Ovary (tissue), 9 donors: Measurements from ENCODE around the gene ADGRB3. TPM values are rescaled to one million over a fixed set of nuclear protein-coding genes. Genes with fewer than 3 reads are reported as not detected.

Experiments
- DNase-seq, 5 donors: peaks; one replicate each; pipeline ENCODE4 v3.0.0-alpha.2; 2019 to 2020
- H3K27ac ChIP-seq, 2 donors: fragments of 200-600 bp; one replicate each; pipeline versions ENCODE4 v1.5.1 to v1.8.0; 2019 to 2022
- H3K27me3 ChIP-seq: fragments of 200-600 bp; one replicate; pipeline ENCODE4 v1.8.0; 2022
- H3K36me3 ChIP-seq: fragments of 200-600 bp; sonication (generic); one replicate; pipeline ENCODE4 v1.5.1; 2019
- H3K4me1 ChIP-seq: one replicate; pipeline ENCODE4 v1.8.1; 2013; ENCODE audit warnings: mild to moderate bottlenecking, moderate library complexity; ENCODE audit not compliant: insufficient read depth
- H3K4me3 ChIP-seq: fragments of 200-600 bp; sonication (generic); one replicate; pipeline ENCODE4 v1.5.1; 2017
- H3K9me3 ChIP-seq, 2 donors: fragments of 200-600 bp in 1 of 2; sonication (generic) in 1 of 2; one replicate each; pipeline versions ENCODE4 v1.5.1 to v1.8.1; 2013 to 2019; ENCODE audit warnings: mild to moderate bottlenecking in 1 of 2, moderate library complexity in 1 of 2
- EP300 ChIP-seq: sonication (generic); formaldehyde crosslinking; IDR thresholded peaks from one replicate; pipeline ENCODE4 v1.6.1; 2017; ENCODE audit warnings: antibody characterized with exemption
- POLR2A ChIP-seq: fragments of 450-650 bp; IDR thresholded peaks from one replicate; pipeline ENCODE4 v1.6.1; 2017; ENCODE audit warnings: antibody characterized with exemption, mild to moderate bottlenecking, moderate library complexity
- WGBS, 3 donors: extraction: QIAGEN DNeasy Blood & Tissue Kit in 1 of 3; methylation state at CpG; one replicate each; pipeline versions ENCODE4 v1.1.5 to v1.1.7; 2013 to 2017; 5-methylcytosine and 5-hydroxymethylcytosine counted together
- intact Hi-C, 4 donors: fragments of 100-400 bp; cut with DNase I; formaldehyde crosslinking; loops; one replicate each; pipeline versions ENCODE4 v1.11.0 to v1.15.1; 2022 to 2023
- polyA plus RNA-seq, 2 donors: library from polyadenylated mRNA; stranded (reverse); fragments of 200-250 nt in 1 of 2; fragments of 350-450 nt in 1 of 2; fragmentation: Illumina TruSeq in 1 of 2; extraction: RNeasy Lipid Tissue Mini Kit (QIAGEN cat#74804) in 1 of 2; gene quantifications; one replicate each; pipeline ENCODE4 v1.2.3, GENCODE V29; 2013 to 2014
- total RNA-seq, 7 donors: library from RNA; depleted of rRNA in 2 of 7; stranded (reverse); fragments of >200 nt in 2 of 7; fragmentation: NEBNext Ultra II Directional in 3 of 7; extraction: Animal tissue kit (Norgen Biotek cat#: 25700) in 3 of 7; gene quantifications; one replicate each; pipeline versions ENCODE4 v1.1.0 to v1.2.4, GENCODE V29; 2016 to 2023
- TF ChIP-seq, protein P1 (sequence below), 3 donors: fragments of 450-650 bp in 2 of 3; fragments of 200-600 bp in 1 of 3; IDR thresholded peaks; one replicate each; pipeline versions ENCODE4 v1.5.1 to v1.8.0; 2016 to 2022; ENCODE audit warnings: antibody characterized with exemption in 3 of 3, mild to moderate bottlenecking in 1 of 3
- donor health status: DM: no; HTN: no; CAD: no; lungs with moderate emphysema.
- donor health status: DM: no; HTN: no; CAD: no.
- donor health status: Bipolar disorder and iron deficiency.
- donor health status: DM: yes; HTN: yes; CAD: no.
- donor health status: DM: no; HTN: no; CAD: no.
- donor health status: DM: yes; HTN: yes; CAD: no.

The ADGRB3 gene
- total and polyA plus RNA-seq, 9 donors = 0.28 to 3.0 (median 1.4) TPM

DNA sequence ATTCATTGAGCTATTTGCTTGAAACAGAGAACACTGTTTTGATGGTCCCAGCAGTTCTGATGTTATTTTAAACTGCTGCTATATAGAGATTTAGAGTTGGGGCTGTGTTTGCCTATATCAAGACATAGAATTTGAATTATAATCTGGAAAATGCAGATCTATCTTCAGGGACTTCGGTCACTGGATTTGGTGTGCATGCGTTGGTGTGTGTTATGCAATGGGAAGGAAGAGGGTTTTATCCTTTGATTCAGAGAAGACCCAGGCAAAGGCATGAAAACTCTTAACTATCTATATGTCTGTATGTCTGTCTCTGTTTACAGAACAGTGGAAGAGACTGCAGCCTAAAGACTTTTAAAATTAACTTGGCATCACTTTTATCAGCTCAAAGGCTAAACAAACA, 2.0 kb downstream of the ADGRB3 start:
- WGBS, 3 donors = 74 to 76% (median 76%) methylated on average over 2 of the region's 2 CpGs
- H3K9me3 ChIP-seq = no peaks in the 10 kb centered on the region
- H3K4me1 ChIP-seq = no peaks in the 10 kb centered on the region
- H3K4me3 ChIP-seq = no peak overlapping the region
- DNase-seq = no peak
- no peak overlapping the region for H3K27ac ChIP-seq
- TF ChIP-seq EP300 (no peak), POLR2A (no peak)
- TF ChIP-seq, protein P1, sequence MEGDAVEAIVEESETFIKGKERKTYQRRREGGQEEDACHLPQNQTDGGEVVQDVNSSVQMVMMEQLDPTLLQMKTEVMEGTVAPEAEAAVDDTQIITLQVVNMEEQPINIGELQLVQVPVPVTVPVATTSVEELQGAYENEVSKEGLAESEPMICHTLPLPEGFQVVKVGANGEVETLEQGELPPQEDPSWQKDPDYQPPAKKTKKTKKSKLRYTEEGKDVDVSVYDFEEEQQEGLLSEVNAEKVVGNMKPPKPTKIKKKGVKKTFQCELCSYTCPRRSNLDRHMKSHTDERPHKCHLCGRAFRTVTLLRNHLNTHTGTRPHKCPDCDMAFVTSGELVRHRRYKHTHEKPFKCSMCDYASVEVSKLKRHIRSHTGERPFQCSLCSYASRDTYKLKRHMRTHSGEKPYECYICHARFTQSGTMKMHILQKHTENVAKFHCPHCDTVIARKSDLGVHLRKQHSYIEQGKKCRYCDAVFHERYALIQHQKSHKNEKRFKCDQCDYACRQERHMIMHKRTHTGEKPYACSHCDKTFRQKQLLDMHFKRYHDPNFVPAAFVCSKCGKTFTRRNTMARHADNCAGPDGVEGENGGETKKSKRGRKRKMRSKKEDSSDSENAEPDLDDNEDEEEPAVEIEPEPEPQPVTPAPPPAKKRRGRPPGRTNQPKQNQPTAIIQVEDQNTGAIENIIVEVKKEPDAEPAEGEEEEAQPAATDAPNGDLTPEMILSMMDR (IDR thresholded peaks at IDR 0.05) = no peak
- no peaks in the 10 kb centered on the region for H3K27me3 ChIP-seq
- intact Hi-C loops = no loop called here
- no peaks in the 10 kb centered on the region for H3K36me3 ChIP-seq

DNA sequence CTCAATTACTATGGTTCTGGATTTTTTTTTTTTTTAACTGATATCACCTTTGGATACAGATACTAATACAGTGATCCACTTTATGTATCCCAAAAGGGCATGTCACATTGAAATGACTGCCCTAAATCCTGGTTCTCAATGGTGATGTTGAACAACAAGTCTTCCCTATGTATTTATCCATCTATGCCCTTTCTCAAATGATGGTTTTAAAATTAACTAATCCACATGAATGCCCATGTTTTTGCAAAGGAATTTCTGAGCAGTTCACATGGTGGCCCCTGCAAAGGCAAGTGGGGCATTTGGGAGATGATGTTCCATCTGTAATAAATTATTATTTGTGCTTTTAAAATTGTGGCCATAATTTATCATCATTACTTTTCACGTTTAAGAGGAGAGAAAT, 2.7 kb downstream of the ADGRB3 start:
- Histone ChIP-seq H3K4me1 (no peaks in the 10 kb centered on the region), H3K4me3 (no peak overlapping the region), H3K9me3 (no peaks in the 10 kb centered on the region), H3K27me3 (no peaks in the 10 kb centered on the region), H3K27ac (no peak overlapping the region), H3K36me3 (no peaks in the 10 kb centered on the region)
- no peak for DNase-seq
- TF ChIP-seq, protein P1 (IDR thresholded peaks at IDR 0.05) = no peak
- TF ChIP-seq POLR2A (no peak), EP300 (no peak)
- intact Hi-C loops = no loop called here
- WGBS, 3 donors = 0 to 6% (median 0%) methylated on average over 1 of the region's 1 CpG

GRCh38 chr6:68638230-68638900, 3.3 kb downstream of the ADGRB3 start:
- Histone ChIP-seq H3K4me1 (no peaks in the 10 kb centered on the region), H3K36me3 (no peaks in the 10 kb centered on the region), H3K27ac (no peak overlapping the region), H3K4me3 (no peak overlapping the region), H3K9me3 (no peaks in the 10 kb centered on the region), H3K27me3 (no peaks in the 10 kb centered on the region)
- intact Hi-C loops = no loop called here
- DNase-seq = peak in 3 of 5 donors; percentile 26 to 55 (median 38)
- WGBS, 3 donors = 26 to 28% (median 28%) methylated on average over 11 of the region's 11 CpGs
- no peak for TF ChIP-seq EP300
- no peak for TF ChIP-seq POLR2A
- TF ChIP-seq, protein P1 (IDR thresholded peaks at IDR 0.05) = peak in 2 of 3 donors; percentile 39 to 45

GRCh38 chr6:68639211-68639610, 4.1 kb downstream of the ADGRB3 start:
- no peaks in the 10 kb centered on the region for H3K36me3 ChIP-seq
- H3K9me3 ChIP-seq = no peaks in the 10 kb centered on the region
- intact Hi-C loops = no loop called here
- TF ChIP-seq, protein P1 (IDR thresholded peaks at IDR 0.05) = no peak
- TF ChIP-seq POLR2A = no peak
- H3K4me3 ChIP-seq = no peak overlapping the region
- no peak overlapping the region for H3K27ac ChIP-seq
- H3K4me1 ChIP-seq = no peaks in the 10 kb centered on the region
- H3K27me3 ChIP-seq = no peaks in the 10 kb centered on the region
- no peak for DNase-seq
- 78 to 88% (median 78%) methylated on average over 7 of the region's 7 CpGs for WGBS, 3 donors
